HepG2 (cell line): Measurements from ENCODE around the gene KIF3C.

ENCODE experiments used
- CEBPB ChIP-seq: IDR thresholded peaks from 2 replicates; pipeline ENCODE4 v1.6.1; 2011; ENCODE audit warnings: low read depth, low read length, improper control_type of control experiment, borderline replicate concordance
- EHMT2 ChIP-seq: fragments of 200-600 bp; sonication (generic); IDR thresholded peaks from 2 replicates; pipeline ENCODE4 v1.7.0; 2017; ENCODE audit warnings: antibody characterized with exemption, low read depth, low read length, borderline replicate concordance
- EP300 ChIP-seq, 3 experiments: sonication (generic) in 1 of 3; formaldehyde crosslinking in 1 of 3; IDR thresholded peaks; 2 replicates each; pipeline versions ENCODE4 v1.5.1 to v1.6.1; 2011 to 2020; ENCODE audit warnings: low read depth in 2 of 3, low read length in 2 of 3, borderline replicate concordance in 1 of 3, improper control_type of control experiment in 1 of 3, mild to moderate bottlenecking in 1 of 3, missing genetic modification reagents in 1 of 3, moderate library complexity in 1 of 3
- POLR2AphosphoS5 ChIP-seq: IDR thresholded peaks from 2 replicates; pipeline ENCODE4 v1.6.1; 2012; ENCODE audit warnings: low read depth, low read length
- ZNF33B ChIP-seq: sonication (generic); formaldehyde crosslinking; IDR thresholded peaks from 2 replicates; pipeline ENCODE4 v1.5.1; 2020; ENCODE audit warnings: mild to moderate bottlenecking, missing genetic modification reagents

- TF ChIP-seq ZNF33B: no peak
- TF ChIP-seq EP300 (IDR thresholded peaks at IDR 0.05; ENCODE audit: low read depth in 2 of 2, low read length in 2 of 2): no peak
- no peak for TF ChIP-seq EP300 (CRISPR knock-in tag; IDR thresholded peaks at IDR 0.05; ENCODE audit: borderline replicate concordance)
- no peak for TF ChIP-seq POLR2AphosphoS5
- TF ChIP-seq CEBPB: no peak
- no peak for TF ChIP-seq EHMT2
Measured at GRCh38 chr2:25966531-25967270, 15.6 kb downstream of the KIF3C start.
